AG04450 (cell line): ENCODE data around the gene ZNF296. TPM values are rescaled to one million over a fixed set of nuclear protein-coding genes. Genes with fewer than 3 reads are reported as not detected.

Experiments
- CTCF ChIA-PET: fragments of 300-600, 350-600 bp; formaldehyde crosslinking; extraction: SDS; loops from one replicate; lab custom pipeline; 2022; ENCODE audit warnings: antibody characterized with exemption, inconsistent platforms; lab: Charles Lee
- POLR2A ChIA-PET: fragments of 350-600 bp; formaldehyde crosslinking; extraction: SDS; loops from one replicate; lab custom pipeline; 2021; ENCODE audit warnings: antibody characterized with exemption, inconsistent platforms; lab: Yijun Ruan, JAX
- DNase-seq: peaks from one replicate; pipeline ENCODE4 v3.0.0-alpha.2; 2011; ENCODE audit warnings: low read depth, low spot score
- H3K27ac ChIP-seq: one replicate; pipeline ENCODE4 v1.5.1; 2012; ENCODE audit warnings: low read depth, low read length, control low read depth
- H3K27me3 ChIP-seq: one replicate; pipeline ENCODE4 v1.6.0; 2012; ENCODE audit warnings: low read length; ENCODE audit not compliant: control insufficient read depth, insufficient read depth
- H3K4me3 ChIP-seq: 2 replicates; pipeline ENCODE4 v1.5.1; 2011; ENCODE audit warnings: mild to moderate bottlenecking, low read depth, low read length, control low read depth
- H3K9me3 ChIP-seq: 2 replicates; pipeline ENCODE4 v1.5.1; 2012; ENCODE audit warnings: low read length; ENCODE audit not compliant: control insufficient read depth, insufficient read depth
- polyA plus RNA-seq: library from polyadenylated mRNA; depleted of rRNA; stranded (reverse); fragments of >200 nt; gene quantifications from 2 replicates; pipeline ENCODE4 v1.2.3, GENCODE V29; 2011
- TF ChIP-seq, protein P1 (sequence below): IDR thresholded peaks from 2 replicates; pipeline ENCODE4 v1.5.1; 2011; ENCODE audit warnings: low read depth, low read length, control low read depth, inconsistent platforms

ZNF296 gene
- polyA plus RNA-seq, 1 experiment = not detected

DNA sequence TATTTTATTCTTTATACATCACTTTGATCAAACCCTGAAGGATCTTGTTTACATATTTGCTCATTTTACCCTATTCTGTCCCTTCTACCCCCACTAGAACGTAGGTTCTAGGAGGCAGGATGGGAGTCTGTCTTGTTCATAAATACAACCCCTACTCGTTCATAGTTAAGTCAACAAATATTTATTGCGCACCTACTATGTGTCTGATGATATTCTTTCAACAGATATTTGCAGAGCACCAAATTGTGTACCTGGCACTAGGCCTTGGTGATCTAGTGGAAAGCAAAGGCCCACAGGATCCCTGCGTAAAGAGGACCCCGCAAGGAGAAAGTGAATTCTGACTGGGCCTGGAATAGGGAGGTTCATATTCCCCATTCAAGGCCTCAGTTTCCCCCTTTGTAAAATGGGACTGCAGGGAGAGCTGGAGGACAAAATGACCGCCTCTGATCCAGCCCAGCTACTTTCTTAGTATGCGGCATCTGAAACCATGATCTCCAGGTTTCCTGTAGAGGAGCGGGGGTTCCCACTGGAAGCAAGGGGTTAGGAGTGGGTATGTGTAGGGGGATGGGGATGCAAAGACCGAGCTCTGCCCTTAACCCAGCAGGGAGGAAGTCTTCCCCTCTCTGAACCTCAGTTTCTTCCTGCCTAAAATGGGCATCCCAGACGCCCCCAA lies 2.2 kb upstream of the ZNF296 start:
- ChIA-PET CTCF (no interaction called here), POLR2A (interaction anchor here (0.6 to 1.1 kb wide), 3 partner anchors 13 to 40 kb away, joined by 3 to 5 read pairs (median 4); partner anchors contain the start of genes CLASRP and PPP1R37)
- TF ChIP-seq, protein P1, sequence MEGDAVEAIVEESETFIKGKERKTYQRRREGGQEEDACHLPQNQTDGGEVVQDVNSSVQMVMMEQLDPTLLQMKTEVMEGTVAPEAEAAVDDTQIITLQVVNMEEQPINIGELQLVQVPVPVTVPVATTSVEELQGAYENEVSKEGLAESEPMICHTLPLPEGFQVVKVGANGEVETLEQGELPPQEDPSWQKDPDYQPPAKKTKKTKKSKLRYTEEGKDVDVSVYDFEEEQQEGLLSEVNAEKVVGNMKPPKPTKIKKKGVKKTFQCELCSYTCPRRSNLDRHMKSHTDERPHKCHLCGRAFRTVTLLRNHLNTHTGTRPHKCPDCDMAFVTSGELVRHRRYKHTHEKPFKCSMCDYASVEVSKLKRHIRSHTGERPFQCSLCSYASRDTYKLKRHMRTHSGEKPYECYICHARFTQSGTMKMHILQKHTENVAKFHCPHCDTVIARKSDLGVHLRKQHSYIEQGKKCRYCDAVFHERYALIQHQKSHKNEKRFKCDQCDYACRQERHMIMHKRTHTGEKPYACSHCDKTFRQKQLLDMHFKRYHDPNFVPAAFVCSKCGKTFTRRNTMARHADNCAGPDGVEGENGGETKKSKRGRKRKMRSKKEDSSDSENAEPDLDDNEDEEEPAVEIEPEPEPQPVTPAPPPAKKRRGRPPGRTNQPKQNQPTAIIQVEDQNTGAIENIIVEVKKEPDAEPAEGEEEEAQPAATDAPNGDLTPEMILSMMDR = no peak
- no peaks in the 10 kb centered on the region for H3K9me3 ChIP-seq
- peak overlapping the region; percentile 52 for H3K27ac ChIP-seq
- H3K27me3 ChIP-seq = no peaks in the 10 kb centered on the region
- no peak for DNase-seq
- peak overlapping the region; percentile 98 for H3K4me3 ChIP-seq

GRCh38 chr19:45076851-45077730 lies 813 bp upstream of the ZNF296 start:
- DNase-seq = no peak
- TF ChIP-seq, protein P1 = no peak
- H3K27ac ChIP-seq = no peak overlapping the region
- ChIA-PET POLR2A (interaction anchor here (0.6 kb wide), 1 partner anchor 298 kb away, joined by 6 read pairs; no protein-coding TSS in a partner anchor), CTCF (interaction anchor here (1.3 kb wide), 1 partner anchor 17 kb away, joined by 5 read pairs; no protein-coding TSS in a partner anchor)
- H3K27me3 ChIP-seq = no peaks in the 10 kb centered on the region
- H3K9me3 ChIP-seq = no peaks in the 10 kb centered on the region
- no peak overlapping the region for H3K4me3 ChIP-seq

GRCh38 chr19:45075301-45076028 lies 813 bp downstream of the ZNF296 start:
- Histone ChIP-seq H3K4me3 (peak overlapping the region; percentile 48), H3K9me3 (no peaks in the 10 kb centered on the region), H3K27me3 (no peaks in the 10 kb centered on the region), H3K27ac (no peak overlapping the region)
- TF ChIP-seq, protein P1 = no peak
- CTCF ChIA-PET = interaction anchor here (1.1 kb wide), 1 partner anchor 16 kb away, joined by 3 read pairs; no protein-coding TSS in a partner anchor
- no peak for DNase-seq
- POLR2A ChIA-PET = no interaction called here

DNA sequence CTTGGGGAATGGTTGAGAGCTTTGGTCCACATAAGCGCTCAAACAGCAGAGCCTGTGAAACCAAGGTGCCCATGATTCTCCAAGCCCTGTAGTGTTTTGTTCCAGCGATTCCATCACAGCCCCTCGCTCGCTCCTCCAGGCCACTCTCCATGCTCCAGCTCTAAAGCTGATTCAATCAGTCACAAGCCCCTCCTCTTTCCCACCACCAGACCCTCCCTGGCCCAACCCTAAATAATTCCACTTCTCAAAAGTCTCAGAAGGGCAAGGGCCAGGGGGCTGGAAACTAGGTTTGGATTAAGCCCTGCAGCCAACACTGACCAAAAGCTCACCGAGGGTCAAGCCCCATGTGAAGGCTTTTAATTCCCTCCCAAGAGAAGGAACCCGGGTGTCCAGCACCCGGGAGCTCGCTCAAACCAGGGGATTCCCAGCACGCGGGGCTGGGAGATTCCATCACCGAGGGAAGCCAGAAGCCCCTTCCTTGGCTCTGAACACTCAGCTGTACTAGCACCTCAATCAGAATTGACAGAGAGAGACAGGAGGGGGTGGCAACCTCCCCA lies 1.5 kb downstream of the ZNF296 start:
- TF ChIP-seq, protein P1 = no peak
- H3K27me3 ChIP-seq = no peaks in the 10 kb centered on the region
- no peak overlapping the region for H3K4me3 ChIP-seq
- POLR2A ChIA-PET = no interaction called here
- DNase-seq = no peak
- CTCF ChIA-PET = interaction anchor here (1.1 kb wide), 1 partner anchor 15 kb away, joined by 3 read pairs; no protein-coding TSS in a partner anchor
- no peaks in the 10 kb centered on the region for H3K9me3 ChIP-seq
- no peak overlapping the region for H3K27ac ChIP-seq
